ENCODE measurements around the gene GNA14. TPM values are rescaled to one million over a fixed set of nuclear protein-coding genes. Genes with fewer than 3 reads are reported as not detected.

GNA14 gene
- total RNA-seq, 2 experiments from 2014 or later: not detected

DNA sequence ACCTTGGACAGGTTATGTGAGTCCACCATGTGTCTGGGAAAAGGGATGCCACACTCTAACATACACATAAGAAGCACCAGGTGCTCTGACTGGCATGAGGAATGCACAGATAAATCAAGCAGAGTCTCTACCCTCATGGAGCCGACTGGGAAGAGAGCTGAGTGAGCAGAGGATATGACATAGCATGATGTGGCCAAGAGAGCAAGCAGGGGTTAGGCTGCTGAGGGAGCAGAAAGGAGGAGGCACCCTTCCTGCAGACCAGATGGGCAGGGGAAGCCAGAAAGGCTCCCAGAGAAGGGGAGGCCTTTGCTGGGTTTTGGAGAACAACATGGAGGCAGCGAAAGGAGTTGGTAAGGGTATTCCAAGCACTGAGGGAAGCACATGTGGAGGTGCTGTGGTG, 223.1 kb downstream of the GNA14 start:
- TF ChIP-seq, protein P1, sequence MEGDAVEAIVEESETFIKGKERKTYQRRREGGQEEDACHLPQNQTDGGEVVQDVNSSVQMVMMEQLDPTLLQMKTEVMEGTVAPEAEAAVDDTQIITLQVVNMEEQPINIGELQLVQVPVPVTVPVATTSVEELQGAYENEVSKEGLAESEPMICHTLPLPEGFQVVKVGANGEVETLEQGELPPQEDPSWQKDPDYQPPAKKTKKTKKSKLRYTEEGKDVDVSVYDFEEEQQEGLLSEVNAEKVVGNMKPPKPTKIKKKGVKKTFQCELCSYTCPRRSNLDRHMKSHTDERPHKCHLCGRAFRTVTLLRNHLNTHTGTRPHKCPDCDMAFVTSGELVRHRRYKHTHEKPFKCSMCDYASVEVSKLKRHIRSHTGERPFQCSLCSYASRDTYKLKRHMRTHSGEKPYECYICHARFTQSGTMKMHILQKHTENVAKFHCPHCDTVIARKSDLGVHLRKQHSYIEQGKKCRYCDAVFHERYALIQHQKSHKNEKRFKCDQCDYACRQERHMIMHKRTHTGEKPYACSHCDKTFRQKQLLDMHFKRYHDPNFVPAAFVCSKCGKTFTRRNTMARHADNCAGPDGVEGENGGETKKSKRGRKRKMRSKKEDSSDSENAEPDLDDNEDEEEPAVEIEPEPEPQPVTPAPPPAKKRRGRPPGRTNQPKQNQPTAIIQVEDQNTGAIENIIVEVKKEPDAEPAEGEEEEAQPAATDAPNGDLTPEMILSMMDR (conservative IDR thresholded peaks at IDR 0.05; ENCODE audit: low read length): no peak
- no peak for TF ChIP-seq EZH2phosphoT487 (IDR thresholded peaks at IDR 0.05; ENCODE audit: borderline replicate concordance, low read depth, low read length)
- intact Hi-C loops (cut with micrococcal nuclease; ENCODE audit: unreplicated experiment): no loop called here
- Histone ChIP-seq H2AFZ (ENCODE audit: low read length) (no peak overlapping the region), H3K4me1 (ENCODE audit: insufficient read depth, low read length, poor library complexity, severe bottlenecking) (no peaks in the 10 kb centered on the region), H3K9me3 (ENCODE audit: low read length) (no peaks in the 10 kb centered on the region), H3K79me2 (ENCODE audit: insufficient read depth, low read depth, low read length) (no peaks in the 10 kb centered on the region), H3K4me3 (ENCODE audit: low read depth, low read length, poor library complexity, severe bottlenecking) (no peak overlapping the region), H3K4me2 (ENCODE audit: low read length) (no peak overlapping the region), H3K36me3 (ENCODE audit: insufficient read depth, low read length) (no peaks in the 10 kb centered on the region), H4K20me1 (ENCODE audit: insufficient read depth, low read length) (no peaks in the 10 kb centered on the region), H3K27ac (ENCODE audit: low read depth, low read length, poor library complexity, severe bottlenecking) (no peak overlapping the region), H3K9me2 (ENCODE audit: insufficient read depth, low read length) (no peaks in the 10 kb centered on the region)
- BruUV-seq (replicated peaks): no TSS peak
- ChIA-PET CTCF (ENCODE audit: unreplicated experiment) (no interaction called here), POLR2A (interaction anchor here (0.6 to 0.9 kb wide), 2 partner anchors 416 to 1507 kb away, joined by 3 to 4 read pairs; no protein-coding TSS in a partner anchor)
- no peak for DNase-seq (ENCODE audit: low spot score)

DNA sequence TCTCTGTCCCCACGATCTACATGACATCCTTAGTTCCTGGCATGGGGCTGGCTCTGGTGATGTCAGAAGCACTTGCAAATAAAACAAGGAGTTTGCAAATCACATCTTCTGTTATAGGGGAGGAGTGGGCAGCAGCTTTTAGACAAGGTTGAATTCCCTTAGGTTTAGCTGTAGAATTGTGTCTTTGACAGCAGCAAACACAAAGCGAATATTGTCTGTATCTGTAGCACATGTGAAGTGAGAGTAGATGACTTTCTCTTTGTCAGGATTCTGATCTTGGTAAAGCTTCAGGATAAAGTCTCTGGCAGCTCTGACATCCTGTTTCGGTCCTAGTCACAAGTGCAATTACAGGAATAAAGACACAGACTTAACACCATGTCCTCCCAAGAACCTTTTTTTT, 224.3 kb downstream of the GNA14 start:
- ChIA-PET POLR2A (interaction anchor here (1.2 kb wide), 1 partner anchor 16 kb away, joined by 3 read pairs; no protein-coding TSS in a partner anchor), CTCF (ENCODE audit: unreplicated experiment) (no interaction called here)
- Histone ChIP-seq H2AFZ (ENCODE audit: low read length) (no peak overlapping the region), H3K9me2 (ENCODE audit: insufficient read depth, low read length) (no peaks in the 10 kb centered on the region), H3K4me1 (ENCODE audit: insufficient read depth, low read length, poor library complexity, severe bottlenecking) (no peaks in the 10 kb centered on the region), H4K20me1 (ENCODE audit: insufficient read depth, low read length) (no peaks in the 10 kb centered on the region), H3K36me3 (ENCODE audit: insufficient read depth, low read length) (no peaks in the 10 kb centered on the region), H3K4me2 (ENCODE audit: low read length) (no peak overlapping the region), H3K27ac (ENCODE audit: low read depth, low read length, poor library complexity, severe bottlenecking) (no peak overlapping the region), H3K9me3 (ENCODE audit: low read length) (no peaks in the 10 kb centered on the region), H3K79me2 (ENCODE audit: insufficient read depth, low read depth, low read length) (no peaks in the 10 kb centered on the region), H3K4me3 (ENCODE audit: low read depth, low read length, poor library complexity, severe bottlenecking) (no peak overlapping the region)
- no TSS peak for BruUV-seq (replicated peaks)
- TF ChIP-seq EZH2phosphoT487 (IDR thresholded peaks at IDR 0.05; ENCODE audit: borderline replicate concordance, low read depth, low read length): no peak
- TF ChIP-seq, protein P1 (conservative IDR thresholded peaks at IDR 0.05; ENCODE audit: low read length): no peak
- no peak for DNase-seq (ENCODE audit: low spot score)
- intact Hi-C loops (cut with micrococcal nuclease; ENCODE audit: unreplicated experiment): no loop called here

DNA sequence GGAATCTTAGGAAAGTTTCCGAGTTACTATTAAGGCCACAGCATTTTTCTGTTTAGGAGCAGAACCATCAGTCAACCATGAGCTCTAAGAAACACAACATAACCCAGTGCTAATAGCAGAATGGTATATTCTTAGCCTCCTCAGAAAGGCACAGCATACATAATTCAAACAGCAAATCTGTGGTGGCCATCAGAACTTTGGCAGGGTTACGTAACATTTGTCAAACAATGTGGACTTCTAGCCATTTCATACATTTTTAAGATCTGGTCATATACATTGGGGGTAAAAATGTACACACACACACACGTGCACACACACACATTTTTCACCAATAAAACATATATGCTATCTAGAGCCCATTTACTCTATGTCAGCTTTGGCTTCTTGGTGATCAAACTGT, 225.2 kb downstream of the GNA14 start:
- H3K36me3 ChIP-seq (ENCODE audit: insufficient read depth, low read length): no peaks in the 10 kb centered on the region
- H4K20me1 ChIP-seq (ENCODE audit: insufficient read depth, low read length): no peaks in the 10 kb centered on the region
- intact Hi-C loops (cut with micrococcal nuclease; ENCODE audit: unreplicated experiment): no loop called here
- no peak overlapping the region for H3K27ac ChIP-seq (ENCODE audit: low read depth, low read length, poor library complexity, severe bottlenecking)
- no TSS peak for BruUV-seq (replicated peaks)
- H3K9me2 ChIP-seq (ENCODE audit: insufficient read depth, low read length): no peaks in the 10 kb centered on the region
- no peaks in the 10 kb centered on the region for H3K79me2 ChIP-seq (ENCODE audit: insufficient read depth, low read depth, low read length)
- no peak overlapping the region for H3K4me2 ChIP-seq (ENCODE audit: low read length)
- POLR2A ChIA-PET: interaction anchor here (0.7 to 1.2 kb wide), 3 partner anchors 11 to 1891 kb away, joined by 3 to 4 read pairs (median 4); no protein-coding TSS in a partner anchor
- no peak overlapping the region for H2AFZ ChIP-seq (ENCODE audit: low read length)
- no peak overlapping the region for H3K4me3 ChIP-seq (ENCODE audit: low read depth, low read length, poor library complexity, severe bottlenecking)
- H3K4me1 ChIP-seq (ENCODE audit: insufficient read depth, low read length, poor library complexity, severe bottlenecking): no peaks in the 10 kb centered on the region
- TF ChIP-seq EZH2phosphoT487 (IDR thresholded peaks at IDR 0.05; ENCODE audit: borderline replicate concordance, low read depth, low read length): no peak
- TF ChIP-seq, protein P1 (conservative IDR thresholded peaks at IDR 0.05; ENCODE audit: low read length): no peak
- CTCF ChIA-PET (ENCODE audit: unreplicated experiment): no interaction called here
- no peaks in the 10 kb centered on the region for H3K9me3 ChIP-seq (ENCODE audit: low read length)
- DNase-seq (ENCODE audit: low spot score): no peak

Measured in OCI-LY7 (cell line).